HCT116 (cell line): ENCODE data around the gene PARVB. TPM values are rescaled to one million over a fixed set of nuclear protein-coding genes. Genes with fewer than 3 reads are reported as not detected.

Experiments used
- ATAC-seq: fragments of 200-7000 bp; cut with Tn5 transposase; 2 replicates; pipeline ENCODE4 v1.9.1; 2020; ENCODE audit warnings: mild to moderate bottlenecking, moderate library complexity
- BruUV-seq: library from RNA; stranded (reverse); fragments of 400-500 nt; replicated peaks from 2 replicates; lab custom pipeline; 2021; lab: Mats Ljungman, UMichigan
- CTCF ChIA-PET: fragments of 300-600 bp; sonication (Branson Sonifier 250); formaldehyde crosslinking; loops from one replicate; lab custom pipeline; 2021; ENCODE audit warnings: antibody characterized with exemption; lab: Charles Lee
- POLR2A ChIA-PET: fragments of 300-600, 350-600 bp; sonication (Branson Sonifier 250); formaldehyde crosslinking; loops from one replicate; lab custom pipeline; 2021; ENCODE audit warnings: antibody characterized with exemption; lab: Charles Lee
- RAD21 ChIA-PET, 2 experiments: fragments of 300-600 bp; sonication (Branson Sonifier 250); formaldehyde crosslinking; loops; one replicate each; lab custom pipeline; 2023; ENCODE audit warnings: low total read pairs in 2 of 2; ENCODE audit not compliant: uncharacterized antibody in 2 of 2, unreplicated experiment in 2 of 2, low non-redundant PET in 1 of 2; lab: Charles Lee
- DNase-seq: peaks from one replicate; pipeline ENCODE4 v3.0.0-alpha.2; 2010; ENCODE audit warnings: low read depth, low spot score
- H2AFZ ChIP-seq: fragments of 200-600 bp; shearing (Covaris generic), sonication (generic); 2 replicates; pipeline ENCODE4 v1.6.1; 2017; ENCODE audit warnings: low read depth, mixed run types, mixed read lengths, antibody characterized with exemption, low read length; ENCODE audit not compliant: poor library complexity, severe bottlenecking
- H3K27ac ChIP-seq: 2 replicates; pipeline ENCODE4 v1.5.1; 2012; ENCODE audit warnings: low read depth, low read length
- H3K27me3 ChIP-seq: fragments of 200-600 bp; sonication (generic); 2 replicates; pipeline ENCODE4 v1.6.1; 2016; ENCODE audit warnings: mixed run types, low read length, mixed read lengths; ENCODE audit not compliant: insufficient read depth
- H3K36me3 ChIP-seq, 2 experiments: fragments of 200-500 bp in 1 of 2; fragments of 200-600 bp in 1 of 2; sonication (Bioruptor generic) in 1 of 2; sonication (generic) in 1 of 2; 2 replicates each; pipeline versions ENCODE4 v1.5.1 to v1.6.1; 2014 to 2016; ENCODE audit warnings: low read length in 2 of 2, inconsistent platforms in 1 of 2, mixed read lengths in 1 of 2, mixed run types in 1 of 2; ENCODE audit not compliant: insufficient read depth in 2 of 2, control insufficient read depth in 1 of 2
- H3K4me1 ChIP-seq, 2 experiments: fragments of 200-600 bp in 1 of 2; sonication (generic) in 1 of 2; 2 replicates each; pipeline versions ENCODE4 v1.5.1 to v1.6.1; 2012 to 2017; ENCODE audit warnings: low read length in 2 of 2, inconsistent platforms in 1 of 2, mild to moderate bottlenecking in 1 of 2, mixed read lengths in 1 of 2, mixed run types in 1 of 2, moderate library complexity in 1 of 2; ENCODE audit not compliant: insufficient read depth in 2 of 2, control insufficient read depth in 1 of 2
- H3K4me2 ChIP-seq: fragments of 200-600 bp; sonication (generic); 2 replicates; pipeline ENCODE4 v1.6.1; 2017; ENCODE audit warnings: mixed run types, low read length, mixed read lengths
- H3K4me3 ChIP-seq, 2 experiments: fragments of 200-600 bp in 1 of 2; sonication (generic) in 1 of 2; replicated peaks in 1 of 2; 2 replicates each; pipeline ENCODE4 v1.5.1; 2011 to 2016; ENCODE audit warnings: low read length in 2 of 2, control low read depth in 1 of 2, low read depth in 1 of 2, mild to moderate bottlenecking in 1 of 2, mixed read lengths in 1 of 2, mixed run types in 1 of 2
- H3K79me2 ChIP-seq: fragments of 200-600 bp; sonication (generic); 2 replicates; pipeline ENCODE4 v1.6.1; 2017; ENCODE audit warnings: mild to moderate bottlenecking, mixed run types, low read length, moderate library complexity, mixed read lengths; ENCODE audit not compliant: insufficient read depth
- H3K9ac ChIP-seq: fragments of 200-600 bp; sonication (generic); 2 replicates; pipeline ENCODE4 v1.6.1; 2016; ENCODE audit warnings: low read length, mixed read lengths
- H3K9me2 ChIP-seq: fragments of 200-600 bp; sonication (generic), shearing (Covaris generic); 2 replicates; pipeline ENCODE4 v1.6.1; 2017; ENCODE audit warnings: mixed run types, mild to moderate bottlenecking, moderate library complexity; ENCODE audit not compliant: insufficient read depth
- H3K9me3 ChIP-seq, 2 experiments: fragments of 200-500 bp in 1 of 2; fragments of 200-600 bp in 1 of 2; sonication (Bioruptor generic) in 1 of 2; sonication (generic) in 1 of 2; 2 replicates each; pipeline ENCODE4 v1.6.1; 2014 to 2017; ENCODE audit warnings: low read length in 2 of 2, mixed read lengths in 2 of 2, inconsistent platforms in 1 of 2, low read depth in 1 of 2, mild to moderate bottlenecking in 1 of 2, mixed run types in 1 of 2, moderate library complexity in 1 of 2; ENCODE audit not compliant: control insufficient read depth in 1 of 2, insufficient read depth in 1 of 2
- H4K20me1 ChIP-seq: fragments of 200-600 bp; sonication (generic), shearing (Covaris generic); 2 replicates; pipeline ENCODE4 v1.6.1; 2017; ENCODE audit warnings: mixed run types, mild to moderate bottlenecking, moderate library complexity; ENCODE audit not compliant: insufficient read depth
- EZH2 ChIP-seq: fragments of 200-600 bp; sonication (generic); IDR thresholded peaks from 2 replicates; pipeline ENCODE4 v1.6.1; 2017; ENCODE audit warnings: antibody characterized with exemption, mixed run types
- FOSL1 ChIP-seq: IDR thresholded peaks from 2 replicates; pipeline ENCODE4 v1.6.1; 2012; ENCODE audit warnings: low read depth
- JUND ChIP-seq: IDR thresholded peaks from 2 replicates; pipeline ENCODE4 v1.6.1; 2012
- POLR2A ChIP-seq: IDR thresholded peaks from 2 replicates; pipeline ENCODE4 v1.7.0; 2011; ENCODE audit warnings: borderline replicate concordance; ENCODE audit not compliant: insufficient read depth, insufficient read length; ENCODE audit errors: extremely low read depth
- POLR2AphosphoS5 ChIP-seq: IDR thresholded peaks from 2 replicates; pipeline ENCODE4 v1.6.1; 2011; ENCODE audit warnings: mild to moderate bottlenecking, low read depth, low read length, moderate library complexity
- SIN3A ChIP-seq: IDR thresholded peaks from 2 replicates; pipeline ENCODE4 v1.6.1; 2012; ENCODE audit warnings: low read depth
- YY1 ChIP-seq: IDR thresholded peaks from 2 replicates; pipeline ENCODE4 v1.6.1; 2011; ENCODE audit warnings: low read length, low read depth, moderate library complexity, mild to moderate bottlenecking; ENCODE audit not compliant: insufficient replicate concordance; ENCODE audit errors: extremely low read depth
- ZBTB33 ChIP-seq: IDR thresholded peaks from 2 replicates; pipeline ENCODE4 v1.6.1; 2011; ENCODE audit warnings: mild to moderate bottlenecking, low read length, moderate library complexity; ENCODE audit not compliant: insufficient replicate concordance; ENCODE audit errors: extremely low read depth
- ZNF274 ChIP-seq: fragments of 200-500 bp; sonication (Bioruptor generic); IDR thresholded peaks from 2 replicates; pipeline ENCODE4 v1.6.1; 2014; ENCODE audit warnings: mild to moderate bottlenecking, low read depth, low read length, inconsistent platforms
- intact Hi-C: fragments of 100-400 bp; cut with micrococcal nuclease; formaldehyde crosslinking; loops from 2 replicates; pipeline ENCODE4 v1.10.0; 2022
- total RNA-seq: library from RNA; stranded (reverse); gene quantifications from one replicate; pipeline ENCODE4 v1.2.1, GENCODE V29; 2021; ENCODE audit not compliant: unreplicated experiment
- TF ChIP-seq, protein P1 (sequence below): IDR thresholded peaks from 2 replicates; pipeline ENCODE4 v1.6.1; 2012

Gene PARVB
- total RNA-seq, 1 experiment from 2014 or later: 21.4 TPM

DNA sequence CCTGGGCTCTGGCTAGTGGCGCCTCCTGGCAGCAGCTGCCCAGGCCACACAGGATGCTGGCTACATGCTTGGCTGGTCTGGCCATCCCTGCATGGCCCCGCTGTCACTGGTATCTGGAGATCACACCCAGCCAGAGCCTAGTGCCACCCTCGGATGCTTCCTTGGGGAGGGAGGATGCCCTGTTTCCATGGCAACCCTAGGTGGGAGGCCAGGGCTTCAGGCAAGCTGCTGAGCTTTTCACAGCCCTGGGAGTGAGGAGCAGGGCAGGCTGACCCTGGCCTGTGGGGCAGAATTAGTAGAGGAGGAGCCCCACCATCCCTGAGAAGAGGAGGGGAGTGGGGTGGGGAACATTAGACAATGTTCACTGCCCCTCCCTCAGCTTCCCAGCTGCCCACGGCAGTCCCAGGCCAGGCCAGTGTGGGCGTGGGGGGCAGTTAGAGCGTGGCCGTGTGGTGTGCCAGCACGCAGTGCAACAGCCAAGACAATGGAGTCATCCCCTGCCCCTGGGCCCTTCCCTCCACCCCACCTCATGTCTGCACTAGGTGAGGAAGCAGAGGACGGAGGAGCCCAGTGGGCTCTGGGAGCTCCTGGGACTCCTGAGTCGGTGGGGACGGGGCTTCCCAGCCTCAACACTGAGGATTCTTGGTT lies 50.4 kb downstream of the PARVB start:
- ChIA-PET POLR2A (no interaction called here), RAD21 (no interaction called here), CTCF (no interaction called here)
- no peaks in the 10 kb centered on the region for H4K20me1 ChIP-seq
- ATAC-seq (no peak), DNase-seq (no peak)
- no peak overlapping the region for H3K27ac ChIP-seq
- no TSS peak for BruUV-seq
- no peaks in the 10 kb centered on the region for H3K9me2 ChIP-seq
- H3K4me3 ChIP-seq: no peak overlapping the region
- H3K4me1 ChIP-seq: no peaks in the 10 kb centered on the region
- intact Hi-C loops: no loop called here
- no peak overlapping the region for H3K4me2 ChIP-seq
- no peak for TF ChIP-seq SIN3A
- no peak for TF ChIP-seq JUND
- TF ChIP-seq, protein P1, sequence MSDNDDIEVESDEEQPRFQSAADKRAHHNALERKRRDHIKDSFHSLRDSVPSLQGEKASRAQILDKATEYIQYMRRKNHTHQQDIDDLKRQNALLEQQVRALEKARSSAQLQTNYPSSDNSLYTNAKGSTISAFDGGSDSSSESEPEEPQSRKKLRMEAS: no peak
- no peak for TF ChIP-seq ZNF274
- TF ChIP-seq YY1: no peak
- no peak for TF ChIP-seq POLR2A
- no peak for TF ChIP-seq POLR2AphosphoS5
- no peak for TF ChIP-seq EZH2
- TF ChIP-seq ZBTB33: no peak
- TF ChIP-seq FOSL1: no peak
- H3K9ac ChIP-seq: no peak overlapping the region
- no peaks in the 10 kb centered on the region for H3K79me2 ChIP-seq
- H3K9me3 ChIP-seq: no peaks in the 10 kb centered on the region
- no peak overlapping the region for H2AFZ ChIP-seq
- H3K27me3 ChIP-seq: no peaks in the 10 kb centered on the region
- no peaks in the 10 kb centered on the region for H3K36me3 ChIP-seq
